ENCODE results near the gene PDZRN3. TPM values are rescaled to one million over a fixed set of nuclear protein-coding genes. Genes with fewer than 3 reads are reported as not detected.

Gene PDZRN3
- not detected for total RNA-seq

DNA sequence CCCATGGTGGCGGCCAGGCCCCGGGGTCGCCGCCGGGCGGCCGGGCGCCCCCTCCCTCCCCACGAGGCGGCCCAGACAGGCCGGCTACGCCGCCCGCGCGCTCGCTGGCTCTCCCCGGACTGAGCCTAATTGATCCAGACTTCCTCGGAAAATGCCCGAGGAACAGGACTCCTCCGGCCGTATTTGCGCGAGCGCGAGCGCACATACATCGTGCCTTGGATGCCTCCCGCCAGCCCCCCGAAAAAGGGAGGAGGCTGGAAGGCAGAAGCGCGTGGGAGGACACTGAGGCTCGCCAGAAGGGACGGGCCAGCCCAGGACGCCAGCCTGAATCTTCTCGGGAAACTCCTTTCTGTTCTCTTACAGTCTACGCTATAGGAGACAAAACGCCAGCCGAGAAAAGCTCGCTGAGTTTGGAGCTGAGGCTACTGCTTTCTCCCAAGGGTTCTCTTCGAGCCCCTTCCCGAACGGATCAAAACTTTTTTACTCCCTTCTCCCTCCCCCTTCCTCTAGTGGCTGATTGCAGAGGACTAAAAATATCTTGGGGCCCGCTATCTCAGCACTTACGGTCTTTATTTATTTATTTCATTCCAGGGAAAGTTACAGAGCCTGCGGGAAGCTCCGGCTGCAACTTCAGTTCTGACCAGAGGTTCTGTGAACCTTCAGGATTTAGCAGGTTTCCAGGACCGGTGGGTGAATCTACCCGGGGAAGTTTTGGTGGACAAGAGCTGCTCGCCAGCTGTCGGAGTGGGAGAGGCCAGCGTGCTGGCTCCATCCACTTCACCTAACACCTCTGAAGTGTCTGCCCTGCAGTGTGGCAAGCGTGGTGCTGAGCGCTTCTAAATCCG, at the start of gene PDZRN3:
Gene PDZRN3, minus strand, starts transcription at position 121 of the 845 bp plus-strand sequence.
- no peak within 1 kb of the TSS for H3K4me3 Mint-ChIP-seq
- peaks cover 6% of the 10 kb centered on the region for H3K27me3 Mint-ChIP-seq
- H3K36me3 Mint-ChIP-seq (ENCODE audit: low read depth): no peaks in the 10 kb centered on the region
- H3K4me1 Mint-ChIP-seq: no peaks in the 10 kb centered on the region
- no peak for DNase-seq
- no peak within 1 kb of the TSS for H3K27ac Mint-ChIP-seq
- H3K9me3 Mint-ChIP-seq: no peaks in the 10 kb centered on the region
- ChIA-PET POLR2A (no interaction called here), CTCF (no interaction called here)

DNA sequence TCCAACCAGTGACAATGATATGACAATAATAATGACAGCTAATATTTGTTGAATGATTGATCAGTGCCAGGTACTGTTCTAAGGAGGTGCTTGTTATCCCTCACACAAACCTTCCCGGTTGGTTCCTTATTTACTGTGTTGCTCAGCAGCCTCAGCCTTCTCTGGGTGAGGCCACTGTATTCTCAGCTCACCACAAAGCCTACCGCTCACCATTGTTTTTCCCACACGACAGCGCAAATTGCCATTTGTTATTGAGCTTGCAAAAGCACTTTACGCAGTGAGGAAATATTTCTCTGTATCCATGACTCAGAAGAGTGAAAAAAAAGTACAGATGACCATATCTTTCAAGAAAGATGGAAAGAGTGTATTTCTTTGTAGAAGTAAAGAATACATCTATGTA, 49.5 kb upstream of the PDZRN3 start:
- POLR2A ChIA-PET: no interaction called here
- H3K36me3 Mint-ChIP-seq (ENCODE audit: low read depth): no peaks in the 10 kb centered on the region
- H3K4me1 Mint-ChIP-seq: no peaks in the 10 kb centered on the region
- no peaks in the 10 kb centered on the region for H3K27me3 Mint-ChIP-seq
- DNase-seq: no peak
- H3K27ac Mint-ChIP-seq: no peak overlapping the region
- H3K4me3 Mint-ChIP-seq: no peak overlapping the region
- H3K9me3 Mint-ChIP-seq: no peaks in the 10 kb centered on the region
- CTCF ChIA-PET: no interaction called here

DNA sequence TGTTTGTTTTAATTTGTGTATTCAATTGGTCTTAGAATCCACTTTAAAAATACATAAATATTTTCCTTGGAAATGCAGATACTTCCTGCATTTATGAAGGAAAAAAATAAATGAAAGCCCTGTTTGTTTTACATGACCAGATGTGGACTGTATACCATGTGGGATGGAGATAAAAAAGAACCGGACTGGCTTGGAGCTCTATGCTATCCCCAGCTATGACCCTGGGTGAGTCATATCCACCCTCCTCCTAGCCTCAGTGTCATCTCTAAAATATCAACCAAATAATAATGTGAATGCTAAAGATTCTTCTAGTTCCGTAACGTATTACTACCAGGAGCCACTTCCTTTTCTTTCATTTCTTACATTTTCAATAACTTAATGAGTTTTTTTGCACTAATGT, 44.5 kb upstream of the PDZRN3 start:
- POLR2A ChIA-PET: no interaction called here
- CTCF ChIA-PET: no interaction called here
- Mint-ChIP-seq H3K27ac (no peak overlapping the region), H3K36me3 (ENCODE audit: low read depth) (no peaks in the 10 kb centered on the region), H3K4me1 (no peaks in the 10 kb centered on the region), H3K9me3 (peaks cover 3% of the 10 kb centered on the region), H3K4me3 (no peak overlapping the region), H3K27me3 (no peaks in the 10 kb centered on the region)
- DNase-seq: no peak

DNA sequence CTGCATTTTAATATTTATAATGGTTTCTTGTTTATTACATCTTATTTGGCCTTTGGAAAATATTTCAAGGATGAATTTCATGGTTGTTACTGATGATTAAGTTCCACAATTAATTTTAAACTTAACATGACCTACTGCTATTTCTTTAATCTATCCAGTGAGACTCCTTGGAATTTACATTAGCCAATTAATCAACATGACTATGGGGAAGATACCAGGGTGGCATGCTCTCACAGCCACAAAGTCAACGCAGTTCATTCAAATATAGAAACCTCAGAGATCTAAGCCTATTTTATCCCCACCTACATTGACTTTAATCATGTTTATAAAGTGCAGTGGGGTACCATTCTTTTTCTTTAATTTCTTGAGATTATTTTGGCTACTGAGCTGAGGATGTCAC, 43.6 kb upstream of the PDZRN3 start:
- CTCF ChIA-PET: no interaction called here
- Mint-ChIP-seq H3K27me3 (no peaks in the 10 kb centered on the region), H3K4me3 (no peak overlapping the region), H3K4me1 (no peaks in the 10 kb centered on the region), H3K9me3 (peaks cover 3% of the 10 kb centered on the region), H3K27ac (no peak overlapping the region), H3K36me3 (ENCODE audit: low read depth) (no peaks in the 10 kb centered on the region)
- DNase-seq: no peak
- POLR2A ChIA-PET: no interaction called here

DNA sequence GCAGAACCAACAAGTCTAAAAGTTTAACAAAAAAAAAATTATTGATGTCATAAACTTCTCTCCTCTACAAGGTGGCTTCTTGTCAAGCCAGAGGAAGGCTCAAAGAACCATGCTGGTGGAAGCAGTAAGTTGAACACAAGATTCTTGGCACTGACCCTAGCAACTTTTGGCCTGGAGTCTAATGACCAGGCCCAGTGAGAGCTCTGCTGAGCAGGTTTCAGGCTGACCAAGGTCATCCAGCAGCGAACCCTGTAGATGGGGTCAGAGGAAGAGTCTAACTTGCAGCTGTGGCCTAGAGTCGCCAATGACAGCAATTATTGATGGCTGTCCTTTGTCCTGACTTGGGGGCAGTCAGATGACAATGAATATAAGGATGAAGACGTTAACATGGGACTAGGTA, 43.1 kb upstream of the PDZRN3 start:
- Mint-ChIP-seq H3K27me3 (no peaks in the 10 kb centered on the region), H3K4me1 (no peaks in the 10 kb centered on the region), H3K9me3 (peaks cover 3% of the 10 kb centered on the region), H3K27ac (no peak overlapping the region), H3K36me3 (ENCODE audit: low read depth) (no peaks in the 10 kb centered on the region), H3K4me3 (no peak overlapping the region)
- no peak for DNase-seq
- ChIA-PET POLR2A (no interaction called here), CTCF (no interaction called here)

DNA sequence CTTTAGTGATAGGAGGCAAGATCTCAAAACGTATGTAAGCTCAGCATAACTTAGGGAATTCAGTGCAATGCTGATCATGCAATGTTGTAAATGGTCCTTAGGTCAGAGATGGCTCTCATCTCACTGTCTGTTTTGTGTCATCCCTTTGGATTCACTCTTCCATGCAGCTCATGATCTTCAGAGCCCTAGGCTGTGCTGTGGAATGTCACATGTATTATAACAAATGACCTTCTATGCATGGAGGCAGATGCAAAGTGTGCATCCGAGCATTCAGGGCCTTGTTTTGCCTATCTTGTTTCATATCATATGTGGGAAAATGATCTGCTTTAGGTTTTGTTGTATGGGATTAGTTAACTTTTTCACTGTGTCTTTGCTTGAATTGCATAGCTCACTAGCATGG, 40.5 kb upstream of the PDZRN3 start:
- Mint-ChIP-seq H3K4me3 (no peak overlapping the region), H3K36me3 (ENCODE audit: low read depth) (no peaks in the 10 kb centered on the region), H3K9me3 (peaks cover 3% of the 10 kb centered on the region), H3K27ac (no peak overlapping the region), H3K27me3 (no peaks in the 10 kb centered on the region), H3K4me1 (no peaks in the 10 kb centered on the region)
- ChIA-PET CTCF (no interaction called here), POLR2A (no interaction called here)
- no peak for DNase-seq

DNA sequence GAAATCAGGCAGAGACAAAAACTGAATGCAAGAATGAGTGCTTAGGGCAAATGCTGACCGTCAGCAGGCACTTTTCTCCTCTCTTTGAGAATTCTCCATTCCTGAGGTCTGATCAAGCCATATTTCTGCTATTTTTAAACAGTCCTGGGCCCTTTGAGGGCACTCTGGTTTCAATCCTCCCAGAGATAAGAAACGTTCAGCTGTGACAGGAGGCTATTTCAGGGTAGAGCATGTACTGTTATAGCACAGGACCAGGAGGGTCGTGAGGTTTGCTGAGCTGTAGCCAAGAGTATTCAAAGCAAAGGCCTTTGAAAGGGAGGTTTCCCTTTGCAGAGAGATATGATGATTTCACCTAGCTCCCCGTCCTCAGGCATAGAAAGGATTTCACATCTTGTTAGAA, 39.6 kb upstream of the PDZRN3 start:
- no peaks in the 10 kb centered on the region for H3K27me3 Mint-ChIP-seq
- no peaks in the 10 kb centered on the region for H3K36me3 Mint-ChIP-seq (ENCODE audit: low read depth)
- no peak overlapping the region for H3K27ac Mint-ChIP-seq
- H3K4me1 Mint-ChIP-seq: no peaks in the 10 kb centered on the region
- no peak for DNase-seq
- ChIA-PET POLR2A (no interaction called here), CTCF (no interaction called here)
- H3K9me3 Mint-ChIP-seq: peaks cover 3% of the 10 kb centered on the region
- H3K4me3 Mint-ChIP-seq: no peak overlapping the region

DNA sequence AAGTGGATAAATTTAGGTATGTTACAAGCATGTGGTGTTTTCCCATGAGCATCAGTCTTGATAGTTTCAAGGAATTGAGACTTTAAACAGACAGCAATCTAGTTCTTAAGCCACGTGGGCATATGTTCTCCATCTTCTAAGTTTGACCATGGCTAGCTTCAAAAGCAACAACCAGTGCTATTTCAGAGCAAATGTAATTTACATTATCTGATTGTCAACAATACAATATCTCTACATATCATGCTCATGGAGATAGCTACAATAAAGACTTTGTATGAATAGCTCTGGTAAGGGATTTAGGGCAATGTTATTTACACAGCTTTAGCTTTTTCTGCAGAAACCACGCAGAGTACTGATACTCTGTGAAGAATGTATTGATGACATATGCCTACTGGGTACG, 38.8 kb upstream of the PDZRN3 start:
- Mint-ChIP-seq H3K4me1 (no peaks in the 10 kb centered on the region), H3K27ac (no peak overlapping the region), H3K36me3 (ENCODE audit: low read depth) (no peaks in the 10 kb centered on the region), H3K9me3 (peaks cover 3% of the 10 kb centered on the region), H3K27me3 (no peaks in the 10 kb centered on the region), H3K4me3 (no peak overlapping the region)
- ChIA-PET POLR2A (no interaction called here), CTCF (no interaction called here)
- no peak for DNase-seq

DNA sequence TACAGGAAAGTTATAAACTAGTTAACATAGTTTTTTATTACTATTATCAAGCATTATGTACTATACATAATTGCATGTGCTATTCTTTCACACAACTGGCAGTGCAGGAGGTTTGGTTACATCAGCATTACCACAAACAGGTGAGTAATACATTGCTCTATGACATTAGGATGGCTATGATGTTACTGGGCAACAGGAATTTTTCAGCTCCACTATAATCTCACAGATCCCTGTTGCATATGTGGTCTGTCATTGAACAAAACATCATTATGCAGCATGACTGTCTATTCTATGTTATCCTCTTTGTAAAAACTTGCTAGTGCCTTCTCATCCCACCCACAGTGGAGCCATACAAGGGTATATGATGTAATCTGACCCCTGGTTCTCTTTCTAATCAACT, 36.5 kb upstream of the PDZRN3 start:
- Mint-ChIP-seq H3K27ac (no peak overlapping the region), H3K27me3 (no peaks in the 10 kb centered on the region), H3K4me1 (no peaks in the 10 kb centered on the region), H3K36me3 (ENCODE audit: low read depth) (no peaks in the 10 kb centered on the region), H3K9me3 (no peaks in the 10 kb centered on the region), H3K4me3 (no peak overlapping the region)
- ChIA-PET CTCF (no interaction called here), POLR2A (no interaction called here)
- DNase-seq: no peak

DNA sequence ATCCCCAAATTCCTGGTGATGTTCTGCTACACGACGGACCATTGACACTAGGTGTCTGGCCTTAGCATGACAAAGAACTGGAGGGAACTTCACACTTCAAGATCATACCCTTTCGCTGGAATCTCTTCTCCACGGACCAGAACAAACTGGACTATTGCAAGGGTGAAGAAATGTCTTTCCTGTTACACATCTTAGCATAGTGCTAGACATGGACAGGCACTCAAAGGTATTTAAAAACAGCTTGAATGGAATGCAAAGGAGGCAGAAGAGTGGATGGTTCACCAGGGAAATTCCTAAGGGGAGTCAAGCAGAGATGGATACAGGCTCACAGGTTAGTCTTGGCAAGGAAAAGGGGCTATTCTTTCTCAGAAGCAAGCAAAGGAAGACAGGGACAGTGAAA, 33.5 kb upstream of the PDZRN3 start:
- H3K36me3 Mint-ChIP-seq (ENCODE audit: low read depth): no peaks in the 10 kb centered on the region
- no peaks in the 10 kb centered on the region for H3K27me3 Mint-ChIP-seq
- H3K27ac Mint-ChIP-seq: no peak overlapping the region
- no peaks in the 10 kb centered on the region for H3K4me1 Mint-ChIP-seq
- POLR2A ChIA-PET: no interaction called here
- no peak for DNase-seq
- peaks cover 6% of the 10 kb centered on the region for H3K9me3 Mint-ChIP-seq
- CTCF ChIA-PET: interaction anchor here (0.6 kb wide), 1 partner anchor 21 kb away, joined by 3 read pairs; no protein-coding TSS in a partner anchor
- H3K4me3 Mint-ChIP-seq: no peak overlapping the region

DNA sequence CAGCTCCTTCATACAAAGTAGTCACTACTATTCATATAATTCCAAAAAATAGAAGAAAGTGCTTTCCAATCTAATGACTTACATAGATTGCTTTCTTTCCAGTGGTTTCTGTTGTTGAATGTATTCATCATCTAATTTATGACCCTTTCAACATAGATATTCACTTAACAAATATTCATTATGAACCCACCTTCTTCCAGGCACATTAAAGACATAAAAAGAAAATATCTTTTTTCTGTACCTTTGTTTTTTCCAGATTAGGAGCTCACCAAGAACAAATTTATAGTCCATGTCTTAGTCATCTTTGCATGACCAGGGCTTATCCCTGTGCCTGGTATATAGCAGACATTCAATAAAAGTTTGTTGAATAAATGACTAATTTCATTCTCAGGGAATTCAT, 32.4 kb upstream of the PDZRN3 start:
- POLR2A ChIA-PET: no interaction called here
- no peaks in the 10 kb centered on the region for H3K27me3 Mint-ChIP-seq
- CTCF ChIA-PET: no interaction called here
- DNase-seq: no peak
- H3K4me1 Mint-ChIP-seq: no peaks in the 10 kb centered on the region
- no peak overlapping the region for H3K4me3 Mint-ChIP-seq
- H3K9me3 Mint-ChIP-seq: peaks cover 6% of the 10 kb centered on the region
- H3K36me3 Mint-ChIP-seq (ENCODE audit: low read depth): no peaks in the 10 kb centered on the region
- H3K27ac Mint-ChIP-seq: no peak overlapping the region

DNA sequence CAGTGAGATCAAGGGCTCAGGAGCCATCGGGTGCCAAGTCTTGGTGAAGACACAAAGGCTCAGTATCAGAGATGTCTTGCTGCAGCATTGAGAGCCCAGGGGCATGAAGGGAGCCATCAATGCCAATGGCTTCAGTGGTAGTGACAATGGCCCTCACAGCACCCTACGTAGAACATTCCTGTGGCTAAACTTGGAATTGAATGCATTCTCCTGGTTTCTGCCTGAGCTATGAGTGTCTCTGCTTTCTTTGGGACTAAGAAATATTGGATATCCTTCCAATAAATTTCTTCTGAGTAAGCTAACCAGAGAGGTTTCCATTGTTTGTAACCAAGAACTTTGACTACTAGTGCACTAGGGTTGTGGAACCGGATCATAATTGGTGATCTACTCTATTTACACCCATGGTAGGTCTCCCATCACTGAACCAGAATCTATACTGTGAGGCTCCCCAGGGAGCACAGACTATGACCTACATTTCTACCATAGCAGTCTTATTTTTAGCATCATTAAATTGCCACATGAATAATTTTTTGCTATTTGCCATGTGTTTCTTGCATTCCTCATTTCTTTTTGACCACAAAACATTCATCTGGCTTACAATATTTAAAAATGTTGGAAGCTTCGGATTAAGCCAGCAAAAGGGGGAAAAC, 31.6 kb upstream of the PDZRN3 start:
- H3K36me3 Mint-ChIP-seq (ENCODE audit: low read depth): no peaks in the 10 kb centered on the region
- H3K27me3 Mint-ChIP-seq: no peaks in the 10 kb centered on the region
- ChIA-PET POLR2A (no interaction called here), CTCF (no interaction called here)
- H3K9me3 Mint-ChIP-seq: peaks cover 6% of the 10 kb centered on the region
- DNase-seq: no peak
- H3K4me1 Mint-ChIP-seq: no peaks in the 10 kb centered on the region
- no peak overlapping the region for H3K4me3 Mint-ChIP-seq
- H3K27ac Mint-ChIP-seq: no peak overlapping the region

DNA sequence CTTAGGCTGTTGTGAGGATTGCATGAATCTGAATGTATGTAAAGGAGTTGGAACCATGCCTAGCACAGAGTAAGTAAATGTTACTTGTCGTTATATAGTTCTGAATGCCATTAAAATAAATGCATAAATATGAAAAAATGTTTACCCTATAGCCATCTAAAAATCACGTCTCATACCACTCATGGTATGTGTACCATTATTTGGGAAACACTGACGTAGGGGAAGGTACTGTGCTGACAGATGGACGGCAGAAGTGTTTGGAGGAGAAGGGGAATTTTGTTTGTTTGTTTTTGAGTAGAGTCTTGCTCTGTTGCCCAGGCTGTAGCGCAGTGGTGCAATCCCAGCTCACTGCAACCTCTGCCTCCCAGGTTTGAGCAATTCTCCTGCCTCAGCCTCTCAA, 30.5 kb upstream of the PDZRN3 start:
- no peak overlapping the region for H3K27ac Mint-ChIP-seq
- ChIA-PET POLR2A (no interaction called here), CTCF (no interaction called here)
- no peak for DNase-seq
- H3K4me3 Mint-ChIP-seq: no peak overlapping the region
- H3K36me3 Mint-ChIP-seq (ENCODE audit: low read depth): no peaks in the 10 kb centered on the region
- peaks cover 6% of the 10 kb centered on the region for H3K9me3 Mint-ChIP-seq
- no peaks in the 10 kb centered on the region for H3K4me1 Mint-ChIP-seq
- H3K27me3 Mint-ChIP-seq: no peaks in the 10 kb centered on the region

DNA sequence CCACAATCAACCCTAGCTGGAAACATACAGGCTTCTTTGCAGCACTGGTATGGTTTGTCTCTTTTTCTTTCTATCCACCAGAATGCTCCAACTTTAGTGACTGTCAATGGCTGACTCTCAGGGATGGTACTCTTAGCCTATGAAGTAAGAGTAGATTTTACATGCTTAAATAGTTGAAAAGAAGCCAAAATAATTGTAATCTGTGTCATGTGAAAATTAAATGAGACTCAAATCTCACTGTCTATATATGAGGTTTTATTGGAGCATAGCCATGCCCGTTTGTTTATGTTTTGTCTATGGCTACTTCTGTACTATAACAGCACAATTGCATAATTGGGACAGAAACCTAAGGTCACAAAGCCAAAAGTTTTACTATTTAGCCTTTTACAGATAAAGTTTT, 29.1 kb upstream of the PDZRN3 start:
- Mint-ChIP-seq H3K27me3 (no peaks in the 10 kb centered on the region), H3K36me3 (ENCODE audit: low read depth) (no peaks in the 10 kb centered on the region), H3K9me3 (peaks cover 6% of the 10 kb centered on the region), H3K4me1 (no peaks in the 10 kb centered on the region), H3K4me3 (no peak overlapping the region), H3K27ac (no peak overlapping the region)
- ChIA-PET POLR2A (no interaction called here), CTCF (no interaction called here)
- DNase-seq: no peak

Data from activated CD4-positive, alpha-beta memory T cell treated with anti-CD3 and anti-CD28 coated beads, Interleukin-2, amount 10 ng/mL, durations not matched to agents 7 days and 5 days (primary cell).